ENCODE measurements around the gene COQ8A.

Gene COQ8A

GRCh38 chr1:226976978-226977642, 37.0 kb downstream of the COQ8A start:
- DNase-seq (ENCODE audit: low read depth), result no peak
- no peak for TF ChIP-seq CTCF (conservative IDR thresholded peaks at IDR 0.05; ENCODE audit: low read depth, low read length)

GRCh38 chr1:226977643-226978431, 37.7 kb downstream of the COQ8A start:
- no peak for DNase-seq (ENCODE audit: low read depth)
- no peak overlapping the region for H3K4me3 ChIP-seq (ENCODE audit: low read depth, low read length)
- no peak for TF ChIP-seq CTCF (conservative IDR thresholded peaks at IDR 0.05; ENCODE audit: low read depth, low read length)

More at GRCh38 chr1:226976978-226977642, 37.0 kb downstream of the COQ8A start:
- no peak overlapping the region for H3K4me3 ChIP-seq (ENCODE audit: low read depth, low read length)

- H3K4me3 ChIP-seq (ENCODE audit: low read depth, low read length), result no peak overlapping the region
- DNase-seq (ENCODE audit: low read depth), result no peak
- TF ChIP-seq CTCF (conservative IDR thresholded peaks at IDR 0.05; ENCODE audit: low read depth, low read length), result no peak
Measured at GRCh38 chr1:226978432-226979114, 38.5 kb downstream of the COQ8A start.

- no peak overlapping the region for H3K4me3 ChIP-seq (ENCODE audit: low read depth, low read length)
- DNase-seq (ENCODE audit: low read depth), result no peak
- no peak for TF ChIP-seq CTCF (conservative IDR thresholded peaks at IDR 0.05; ENCODE audit: low read depth, low read length)
Measured at GRCh38 chr1:226979115-226979516, 39.0 kb downstream of the COQ8A start.

GRCh38 chr1:226979517-226980121, 39.5 kb downstream of the COQ8A start:
- H3K4me3 ChIP-seq (ENCODE audit: low read depth, low read length), result no peak overlapping the region
- DNase-seq (ENCODE audit: low read depth), result no peak
- no peak for TF ChIP-seq CTCF (conservative IDR thresholded peaks at IDR 0.05; ENCODE audit: low read depth, low read length)

GRCh38 chr1:226980122-226980560, 40.0 kb downstream of the COQ8A start:
- TF ChIP-seq CTCF (conservative IDR thresholded peaks at IDR 0.05; ENCODE audit: low read depth, low read length), result no peak
- no peak overlapping the region for H3K4me3 ChIP-seq (ENCODE audit: low read depth, low read length)
- no peak for DNase-seq (ENCODE audit: low read depth)
